HEK293 (cell line): ENCODE measurements around the gene DCBLD2.

Source experiments
- CTCF ChIA-PET: fragments of 350-600 bp; formaldehyde crosslinking; extraction: SDS; loops from one replicate; lab custom pipeline; 2021; ENCODE audit warnings: antibody characterized with exemption; lab: Yijun Ruan, JAX
- POLR2A ChIA-PET: fragments of 300-600 bp; formaldehyde crosslinking; extraction: SDS; loops from one replicate; lab custom pipeline; 2020; ENCODE audit warnings: antibody characterized with exemption, inconsistent platforms; lab: Yijun Ruan, JAX
- H3K27ac ChIP-seq: fragments of 200-500 bp; sonication (Bioruptor generic); 2 replicates; pipeline ENCODE4 v1.5.1; 2014; ENCODE audit warnings: low read depth, low read length, control low read depth, inconsistent platforms; ENCODE audit errors: extremely low read depth
- H3K36me3 ChIP-seq, 2 experiments: fragments of 200-500 bp in 1 of 2; sonication (Bioruptor generic) in 1 of 2; 1 replicate in 1 of 2; 2 replicates in 1 of 2; pipeline ENCODE4 v1.5.1; 2014 to 2017; ENCODE audit warnings: inconsistent platforms in 2 of 2, low read length in 2 of 2; ENCODE audit not compliant: control insufficient read depth in 2 of 2, insufficient read depth in 1 of 2
- H3K4me1 ChIP-seq: fragments of 200-500 bp; sonication (Bioruptor generic); 2 replicates; pipeline ENCODE4 v1.5.1; 2014; ENCODE audit warnings: mild to moderate bottlenecking, low read length, inconsistent platforms; ENCODE audit not compliant: control insufficient read depth, insufficient read depth
- H3K4me3 ChIP-seq: 2 replicates; pipeline ENCODE4 v1.5.1; 2011; ENCODE audit warnings: low read depth, mild to moderate bottlenecking, control low read depth, low read length, moderate library complexity
- H3K9me3 ChIP-seq: fragments of 200-500 bp; sonication (Bioruptor generic); 2 replicates; pipeline ENCODE4 v1.5.1; 2014; ENCODE audit warnings: low read depth, low read length, inconsistent platforms; ENCODE audit not compliant: control insufficient read depth, insufficient read depth
- GFI1B ChIP-seq: fragments of 450-650 bp; formaldehyde crosslinking; IDR thresholded peaks from 2 replicates; pipeline ENCODE4 v1.5.1; 2016; ENCODE audit warnings: missing biosample characterization, missing genetic modification characterization
- GLI2 ChIP-seq: fragments of 450-650 bp; formaldehyde crosslinking; IDR thresholded peaks from 2 replicates; pipeline ENCODE4; 2017; ENCODE audit warnings: missing biosample characterization, missing genetic modification characterization, low read depth, borderline replicate concordance
- HOXD13 ChIP-seq: sonication (generic); formaldehyde crosslinking; IDR thresholded peaks from 2 replicates; pipeline ENCODE4 v1.8.0; 2022; ENCODE audit warnings: missing genetic modification reagents, borderline replicate concordance
- IKZF3 ChIP-seq: fragments of 450-650 bp; IDR thresholded peaks from 2 replicates; pipeline ENCODE4 v1.5.0; 2018; ENCODE audit warnings: missing biosample characterization, mild to moderate bottlenecking, missing genetic modification characterization, moderate library complexity
- MZF1 ChIP-seq: fragments of 450-650 bp; formaldehyde crosslinking; IDR thresholded peaks from 2 replicates; pipeline ENCODE4 v1.5.1; 2017; ENCODE audit warnings: missing biosample characterization, missing genetic modification characterization, borderline replicate concordance
- OVOL3 ChIP-seq: fragments of 450-650 bp; formaldehyde crosslinking; IDR thresholded peaks from 2 replicates; pipeline ENCODE4 v1.5.1; 2016; ENCODE audit warnings: missing biosample characterization, missing genetic modification characterization
- WT1 ChIP-seq: fragments of 450-650 bp; formaldehyde crosslinking; IDR thresholded peaks from 2 replicates; pipeline ENCODE4 v1.5.1; 2016; ENCODE audit warnings: missing biosample characterization, missing genetic modification characterization
- ZFP69B ChIP-seq: fragments of 450-650 bp; formaldehyde crosslinking; IDR thresholded peaks from 2 replicates; pipeline ENCODE4 v1.5.1; 2016; ENCODE audit warnings: missing biosample characterization, missing genetic modification characterization
- ZNF2 ChIP-seq: fragments of 450-650 bp; formaldehyde crosslinking; IDR thresholded peaks from 2 replicates; pipeline ENCODE4 v1.5.1; 2016; ENCODE audit warnings: missing biosample characterization, missing genetic modification characterization
- ZNF24 ChIP-seq: fragments of 450-650 bp; formaldehyde crosslinking; IDR thresholded peaks from 2 replicates; pipeline ENCODE4 v1.5.1; 2016; ENCODE audit warnings: missing biosample characterization, missing genetic modification characterization
- ZNF366 ChIP-seq: fragments of 450-650 bp; formaldehyde crosslinking; conservative IDR thresholded peaks from 2 replicates; pipeline ENCODE4 v1.5.1; 2016; ENCODE audit warnings: missing biosample characterization, missing genetic modification characterization
- ZNF544 ChIP-seq: fragments of 450-650 bp; formaldehyde crosslinking; IDR thresholded peaks from 2 replicates; pipeline ENCODE4 v1.5.0; 2017; ENCODE audit warnings: missing biosample characterization, missing genetic modification characterization
- ZNF843 ChIP-seq: fragments of 450-650 bp; formaldehyde crosslinking; IDR thresholded peaks from 2 replicates; pipeline ENCODE4 v1.5.1; 2016; ENCODE audit warnings: missing biosample characterization, missing genetic modification characterization
- ZSCAN16 ChIP-seq: fragments of 450-650 bp; formaldehyde crosslinking; IDR thresholded peaks from 2 replicates; pipeline ENCODE4 v1.5.1; 2016; ENCODE audit warnings: missing biosample characterization, missing genetic modification characterization
- TF ChIP-seq, protein P1 (sequence below): sonication (generic); formaldehyde crosslinking; IDR thresholded peaks from 2 replicates; pipeline ENCODE4 v1.8.1; 2022; ENCODE audit warnings: mild to moderate bottlenecking, moderate library complexity, missing genetic modification reagents
- TF ChIP-seq, protein P2 (sequence below): fragments of 450-650 bp; formaldehyde crosslinking; conservative IDR thresholded peaks from 2 replicates; pipeline ENCODE4 v1.5.1; 2016; ENCODE audit warnings: low read depth, missing biosample characterization, missing genetic modification characterization
- TF ChIP-seq, protein P3 (sequence below): IDR thresholded peaks from 2 replicates; pipeline ENCODE4 v1.6.1; 2011; ENCODE audit warnings: mild to moderate bottlenecking, low read depth, low read length, borderline replicate concordance
- TF ChIP-seq, protein P4 (sequence below): fragments of 450-650 bp; formaldehyde crosslinking; IDR thresholded peaks from 2 replicates; pipeline ENCODE4 v1.5.1; 2017; ENCODE audit warnings: missing biosample characterization, missing genetic modification characterization
- TF ChIP-seq, protein P5 (sequence below): fragments of 450-650 bp; formaldehyde crosslinking; IDR thresholded peaks from 2 replicates; pipeline ENCODE4 v1.5.1; 2016; ENCODE audit warnings: missing biosample characterization, missing genetic modification characterization

The DCBLD2 gene

GRCh38 chr3:98761643-98762229 is 139.8 kb downstream of the DCBLD2 start:
- TF ChIP-seq GLI2 (tag by site-specific recombination) (no peak), ZNF843 (tag by site-specific recombination) (no peak), ZFP69B (tag by site-specific recombination) (no peak), ZNF544 (tag by site-specific recombination) (no peak)
- TF ChIP-seq, protein P1, sequence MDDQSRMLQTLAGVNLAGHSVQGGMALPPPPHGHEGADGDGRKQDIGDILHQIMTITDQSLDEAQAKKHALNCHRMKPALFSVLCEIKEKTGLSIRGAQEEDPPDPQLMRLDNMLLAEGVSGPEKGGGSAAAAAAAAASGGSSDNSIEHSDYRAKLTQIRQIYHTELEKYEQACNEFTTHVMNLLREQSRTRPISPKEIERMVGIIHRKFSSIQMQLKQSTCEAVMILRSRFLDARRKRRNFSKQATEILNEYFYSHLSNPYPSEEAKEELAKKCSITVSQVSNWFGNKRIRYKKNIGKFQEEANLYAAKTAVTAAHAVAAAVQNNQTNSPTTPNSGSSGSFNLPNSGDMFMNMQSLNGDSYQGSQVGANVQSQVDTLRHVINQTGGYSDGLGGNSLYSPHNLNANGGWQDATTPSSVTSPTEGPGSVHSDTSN = no peak
- CTCF ChIA-PET = no interaction called here
- Histone ChIP-seq H3K4me1 (no peaks in the 10 kb centered on the region), H3K36me3 (peaks cover 0 to 4% of the 10 kb centered on the region in 2 experiments; a peak in 1 of 3 replicates), H3K9me3 (no peaks in the 10 kb centered on the region), H3K4me3 (no peak overlapping the region), H3K27ac (no peak overlapping the region)
- POLR2A ChIA-PET = no interaction called here

- H3K4me3 ChIP-seq = no peak overlapping the region
- CTCF ChIA-PET = no interaction called here
These were observed 141.9 kb downstream of the DCBLD2 start for GRCh38 chr3:98759629-98760028.

GRCh38 chr3:98755601-98756000 is 145.9 kb downstream of the DCBLD2 start:
- no peaks in the 10 kb centered on the region for H3K4me1 ChIP-seq
- H3K27ac ChIP-seq = no peak overlapping the region
- no peaks in the 10 kb centered on the region for H3K9me3 ChIP-seq
- H3K4me3 ChIP-seq = no peak overlapping the region
- TF ChIP-seq ZNF24 (tag by site-specific recombination) (no peak), ZSCAN16 (tag by site-specific recombination) (no peak), GFI1B (tag by site-specific recombination) (no peak)
- TF ChIP-seq, protein P2, sequence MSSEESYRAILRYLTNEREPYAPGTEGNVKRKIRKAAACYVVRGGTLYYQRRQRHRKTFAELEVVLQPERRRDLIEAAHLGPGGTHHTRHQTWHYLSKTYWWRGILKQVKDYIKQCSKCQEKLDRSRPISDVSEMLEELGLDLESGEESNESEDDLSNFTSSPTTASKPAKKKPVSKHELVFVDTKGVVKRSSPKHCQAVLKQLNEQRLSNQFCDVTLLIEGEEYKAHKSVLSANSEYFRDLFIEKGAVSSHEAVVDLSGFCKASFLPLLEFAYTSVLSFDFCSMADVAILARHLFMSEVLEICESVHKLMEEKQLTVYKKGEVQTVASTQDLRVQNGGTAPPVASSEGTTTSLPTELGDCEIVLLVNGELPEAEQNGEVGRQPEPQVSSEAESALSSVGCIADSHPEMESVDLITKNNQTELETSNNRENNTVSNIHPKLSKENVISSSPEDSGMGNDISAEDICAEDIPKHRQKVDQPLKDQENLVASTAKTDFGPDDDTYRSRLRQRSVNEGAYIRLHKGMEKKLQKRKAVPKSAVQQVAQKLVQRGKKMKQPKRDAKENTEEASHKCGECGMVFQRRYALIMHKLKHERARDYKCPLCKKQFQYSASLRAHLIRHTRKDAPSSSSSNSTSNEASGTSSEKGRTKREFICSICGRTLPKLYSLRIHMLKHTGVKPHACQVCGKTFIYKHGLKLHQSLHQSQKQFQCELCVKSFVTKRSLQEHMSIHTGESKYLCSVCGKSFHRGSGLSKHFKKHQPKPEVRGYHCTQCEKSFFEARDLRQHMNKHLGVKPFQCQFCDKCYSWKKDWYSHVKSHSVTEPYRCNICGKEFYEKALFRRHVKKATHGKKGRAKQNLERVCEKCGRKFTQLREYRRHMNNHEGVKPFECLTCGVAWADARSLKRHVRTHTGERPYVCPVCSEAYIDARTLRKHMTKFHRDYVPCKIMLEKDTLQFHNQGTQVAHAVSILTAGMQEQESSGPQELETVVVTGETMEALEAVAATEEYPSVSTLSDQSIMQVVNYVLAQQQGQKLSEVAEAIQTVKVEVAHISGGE = no peak
- POLR2A ChIA-PET = no interaction called here
- H3K36me3 ChIP-seq = peaks cover 0 to 4% of the 10 kb centered on the region in 2 experiments; a peak in 1 of 3 replicates
- CTCF ChIA-PET = interaction anchor here (1.0 kb wide), 1 partner anchor 154 kb away, joined by 3 read pairs; no protein-coding TSS in a partner anchor

More at GRCh38 chr3:98759629-98760028, 141.9 kb downstream of the DCBLD2 start:
- Histone ChIP-seq H3K9me3 (no peaks in the 10 kb centered on the region), H3K27ac (no peak overlapping the region), H3K36me3 (peaks cover 0 to 4% of the 10 kb centered on the region in 2 experiments; a peak in 1 of 3 replicates), H3K4me1 (no peaks in the 10 kb centered on the region)
- TF ChIP-seq ZNF366 (tag by site-specific recombination) (no peak), WT1 (tag by site-specific recombination) (no peak), IKZF3 (tag by site-specific recombination) (no peak), MZF1 (tag by site-specific recombination) (no peak), HOXD13 (no peak), ZNF2 (tag by site-specific recombination) (no peak), OVOL3 (no peak)
- TF ChIP-seq, protein P3, sequence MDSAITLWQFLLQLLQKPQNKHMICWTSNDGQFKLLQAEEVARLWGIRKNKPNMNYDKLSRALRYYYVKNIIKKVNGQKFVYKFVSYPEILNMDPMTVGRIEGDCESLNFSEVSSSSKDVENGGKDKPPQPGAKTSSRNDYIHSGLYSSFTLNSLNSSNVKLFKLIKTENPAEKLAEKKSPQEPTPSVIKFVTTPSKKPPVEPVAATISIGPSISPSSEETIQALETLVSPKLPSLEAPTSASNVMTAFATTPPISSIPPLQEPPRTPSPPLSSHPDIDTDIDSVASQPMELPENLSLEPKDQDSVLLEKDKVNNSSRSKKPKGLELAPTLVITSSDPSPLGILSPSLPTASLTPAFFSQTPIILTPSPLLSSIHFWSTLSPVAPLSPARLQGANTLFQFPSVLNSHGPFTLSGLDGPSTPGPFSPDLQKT = no peak
- TF ChIP-seq, protein P4, sequence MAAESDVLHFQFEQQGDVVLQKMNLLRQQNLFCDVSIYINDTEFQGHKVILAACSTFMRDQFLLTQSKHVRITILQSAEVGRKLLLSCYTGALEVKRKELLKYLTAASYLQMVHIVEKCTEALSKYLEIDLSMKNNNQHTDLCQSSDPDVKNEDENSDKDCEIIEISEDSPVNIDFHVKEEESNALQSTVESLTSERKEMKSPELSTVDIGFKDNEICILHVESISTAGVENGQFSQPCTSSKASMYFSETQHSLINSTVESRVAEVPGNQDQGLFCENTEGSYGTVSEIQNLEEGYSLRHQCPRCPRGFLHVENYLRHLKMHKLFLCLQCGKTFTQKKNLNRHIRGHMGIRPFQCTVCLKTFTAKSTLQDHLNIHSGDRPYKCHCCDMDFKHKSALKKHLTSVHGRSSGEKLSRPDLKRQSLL (tag by site-specific recombination) = no peak
- TF ChIP-seq, protein P5, sequence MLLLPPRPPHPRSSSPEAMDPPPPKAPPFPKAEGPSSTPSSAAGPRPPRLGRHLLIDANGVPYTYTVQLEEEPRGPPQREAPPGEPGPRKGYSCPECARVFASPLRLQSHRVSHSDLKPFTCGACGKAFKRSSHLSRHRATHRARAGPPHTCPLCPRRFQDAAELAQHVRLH (tag by site-specific recombination) = no peak
- POLR2A ChIA-PET = no interaction called here
